ENCODE measurements around the gene MKLN1. TPM values are rescaled to one million over a fixed set of nuclear protein-coding genes. Genes with fewer than 3 reads are reported as not detected.
"Not testable (repeated sequence)": the region's sequence is repeated elsewhere in the genome, so short reads cannot be mapped to it uniquely, and the experiment has no call there.

The MKLN1 gene
- total RNA-seq, 2 donors from 2014 or later: 48.9 to 54.2 TPM

DNA sequence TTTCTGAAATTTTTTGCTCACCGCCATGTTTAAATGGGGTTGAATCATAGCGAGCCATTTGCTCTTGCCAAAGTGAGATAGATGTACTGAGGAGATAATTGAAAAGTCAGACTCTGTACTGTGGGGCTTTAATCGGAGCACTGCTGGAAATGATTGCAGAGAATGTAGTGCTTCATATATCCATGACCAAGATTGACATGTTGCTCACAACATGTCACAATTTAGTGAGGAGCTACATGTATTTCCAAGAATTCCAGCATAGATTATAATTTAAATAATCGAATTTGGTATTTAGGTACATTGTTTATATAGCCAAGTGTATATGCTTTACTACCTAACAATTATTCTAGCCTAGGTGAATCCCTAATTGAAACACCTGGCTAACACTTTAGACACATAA lies 162.2 kb downstream of the MKLN1 start:
- Mint-ChIP-seq H3K27ac (no peak overlapping the region), H3K9me3 (no peaks in the 10 kb centered on the region), H3K36me3 (no peaks in the 10 kb centered on the region)
- no peak for DNase-seq (ENCODE audit: low spot score in 2 of 2)
- no peak for ATAC-seq

DNA sequence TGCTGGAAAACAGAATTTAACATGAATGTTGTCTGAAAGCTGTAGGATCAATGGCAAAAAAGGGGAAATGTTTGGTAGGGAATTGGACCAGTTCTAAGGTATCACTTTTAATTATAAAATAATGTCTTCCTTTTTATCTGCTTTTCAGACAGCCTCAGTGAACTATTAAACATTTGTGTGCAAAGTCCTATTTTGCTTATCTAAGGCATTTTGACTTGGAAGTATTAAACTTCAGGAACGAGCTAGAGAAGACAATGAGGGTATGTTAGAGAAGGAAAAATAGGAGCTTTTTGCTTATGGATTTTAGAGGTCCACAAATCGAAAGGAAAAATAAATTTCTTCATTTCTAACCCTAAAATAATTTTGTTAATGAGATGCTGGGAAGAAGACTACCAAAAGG lies 165.4 kb downstream of the MKLN1 start:
- Mint-ChIP-seq H3K9me3 (no peaks in the 10 kb centered on the region), H3K36me3 (no peaks in the 10 kb centered on the region), H3K27ac (no peak overlapping the region)
- ATAC-seq (no peak), DNase-seq (ENCODE audit: low spot score in 2 of 2) (no peak)

DNA sequence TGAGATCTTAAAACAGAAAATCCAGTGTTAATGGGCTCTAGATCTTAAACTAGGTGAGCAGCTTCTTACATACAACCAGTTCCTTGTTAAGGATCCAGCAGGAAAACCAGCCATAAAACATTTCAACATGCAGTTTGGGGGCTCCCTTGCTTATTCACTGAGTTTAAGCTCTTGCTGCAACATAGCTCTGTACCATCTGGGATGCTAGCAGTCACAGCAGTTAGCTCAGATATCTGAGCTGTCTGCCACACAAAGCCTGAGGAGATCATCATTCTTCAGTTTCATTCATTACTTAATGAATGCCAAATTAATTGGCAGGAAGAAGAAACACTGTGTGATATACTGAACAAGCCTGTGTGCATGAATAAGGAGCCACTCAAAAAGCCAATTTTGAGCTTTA lies 165.9 kb downstream of the MKLN1 start:
- no peak for DNase-seq (ENCODE audit: low spot score in 2 of 2)

DNA sequence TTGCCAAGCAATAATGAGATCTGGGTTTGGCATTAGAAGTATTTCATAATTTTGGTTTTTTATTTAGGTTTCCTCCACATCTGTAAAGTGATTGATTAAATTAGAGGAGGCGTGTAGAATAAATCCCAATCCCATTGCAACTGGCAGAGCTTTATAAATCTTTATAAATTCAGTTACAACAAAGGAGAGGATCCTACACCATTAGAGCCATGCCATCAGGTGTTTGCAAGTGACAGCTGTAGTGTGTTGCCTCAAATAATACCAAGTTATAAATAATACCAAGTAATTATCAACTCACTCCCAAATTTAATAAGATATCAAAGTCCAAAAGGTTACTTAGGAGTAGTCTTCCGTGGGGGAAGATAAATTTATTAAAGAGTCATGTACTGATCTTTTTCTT lies 166.5 kb downstream of the MKLN1 start:
- no peak overlapping the region for H3K27ac Mint-ChIP-seq
- H3K36me3 Mint-ChIP-seq: no peaks in the 10 kb centered on the region
- ATAC-seq: no peak
- no peaks in the 10 kb centered on the region for H3K9me3 Mint-ChIP-seq
- DNase-seq (ENCODE audit: low spot score in 2 of 2): no peak

More for the DNA sequence above, 165.9 kb downstream of the MKLN1 start:
- ATAC-seq: no peak
- Mint-ChIP-seq H3K36me3 (no peaks in the 10 kb centered on the region), H3K27ac (no peak overlapping the region), H3K9me3 (no peaks in the 10 kb centered on the region)

DNA sequence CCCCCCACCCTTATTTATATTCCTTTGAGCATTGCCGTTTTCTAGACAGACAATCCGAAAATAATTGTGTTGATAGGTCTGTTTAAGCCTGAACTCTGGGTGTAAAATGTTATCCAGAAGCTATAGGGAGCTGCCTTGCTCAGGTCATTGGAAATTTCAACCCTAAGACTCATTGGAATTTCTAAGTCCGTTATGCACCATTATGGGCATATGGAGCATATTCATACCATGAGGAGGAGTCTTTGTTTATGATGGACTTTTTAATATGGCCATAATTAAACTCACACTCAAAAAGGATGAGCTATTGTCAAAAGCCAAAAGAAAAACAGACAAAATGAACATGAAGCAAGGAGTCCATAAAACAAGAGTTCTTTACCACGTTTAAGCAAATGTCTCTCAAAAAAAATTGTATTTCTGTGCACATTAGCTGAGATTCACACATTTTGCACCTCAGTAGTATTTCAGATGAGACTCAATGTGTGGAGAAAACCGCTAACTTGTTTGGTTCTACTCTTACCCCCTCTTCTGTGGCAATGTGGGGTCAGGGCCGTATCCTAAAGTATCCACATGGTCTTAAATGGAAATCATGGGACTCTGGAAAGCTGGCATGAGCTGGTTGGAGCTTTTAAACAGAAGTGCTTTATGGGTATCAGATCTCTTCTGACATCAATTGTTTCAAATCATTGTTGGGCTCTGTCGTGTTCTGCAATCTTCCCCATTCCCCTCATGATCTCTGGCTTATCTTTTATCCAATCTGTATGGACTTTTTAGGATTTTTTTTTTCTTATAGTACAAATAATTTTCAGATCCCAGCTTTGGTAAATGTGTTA lies 168.2 kb downstream of the MKLN1 start:
- DNase-seq (ENCODE audit: low spot score in 2 of 2) (no peak), ATAC-seq (no peak)
- Mint-ChIP-seq H3K36me3 (no peaks in the 10 kb centered on the region), H3K9me3 (no peaks in the 10 kb centered on the region), H3K27ac (no peak overlapping the region)

DNA sequence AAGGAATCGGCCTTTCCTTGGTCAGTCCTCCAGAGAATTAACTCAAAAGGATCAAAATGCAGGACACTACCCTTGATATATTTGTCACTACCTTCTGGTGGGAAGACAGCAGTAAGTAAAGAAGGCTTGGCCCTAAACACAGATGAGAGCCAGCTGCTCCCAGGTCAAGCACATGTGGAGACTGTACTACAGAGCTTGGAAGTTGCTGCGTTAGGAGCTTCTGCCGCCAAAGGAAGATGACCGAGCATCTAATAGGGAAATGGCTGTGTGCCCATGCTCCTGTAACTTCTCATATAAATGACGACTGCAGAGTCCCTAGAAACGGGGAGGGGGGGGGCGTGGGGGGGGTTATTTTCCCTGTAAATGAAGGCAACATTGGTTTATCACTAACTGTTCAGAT lies 169.8 kb downstream of the MKLN1 start:
- DNase-seq (ENCODE audit: low spot score in 2 of 2): no peak
- Mint-ChIP-seq H3K36me3 (no peaks in the 10 kb centered on the region), H3K9me3 (no peaks in the 10 kb centered on the region), H3K27ac (no peak overlapping the region)
- ATAC-seq: no peak

GRCh38 chr7:131498237-131498885 lies 170.7 kb downstream of the MKLN1 start:
- ATAC-seq (no peak), DNase-seq (ENCODE audit: low spot score in 2 of 2) (no peak)
- no peak overlapping the region for H3K27ac Mint-ChIP-seq
- no peaks in the 10 kb centered on the region for H3K9me3 Mint-ChIP-seq
- no peaks in the 10 kb centered on the region for H3K36me3 Mint-ChIP-seq

- DNase-seq (ENCODE audit: low spot score in 2 of 2): no peak
- peak in 1 of 2 donors; percentile 60 for ATAC-seq
- Mint-ChIP-seq H3K36me3 (no peaks in the 10 kb centered on the region), H3K27ac (no peak overlapping the region), H3K9me3 (no peaks in the 10 kb centered on the region)
Measured at GRCh38 chr7:131499801-131500200, 172.1 kb downstream of the MKLN1 start.

DNA sequence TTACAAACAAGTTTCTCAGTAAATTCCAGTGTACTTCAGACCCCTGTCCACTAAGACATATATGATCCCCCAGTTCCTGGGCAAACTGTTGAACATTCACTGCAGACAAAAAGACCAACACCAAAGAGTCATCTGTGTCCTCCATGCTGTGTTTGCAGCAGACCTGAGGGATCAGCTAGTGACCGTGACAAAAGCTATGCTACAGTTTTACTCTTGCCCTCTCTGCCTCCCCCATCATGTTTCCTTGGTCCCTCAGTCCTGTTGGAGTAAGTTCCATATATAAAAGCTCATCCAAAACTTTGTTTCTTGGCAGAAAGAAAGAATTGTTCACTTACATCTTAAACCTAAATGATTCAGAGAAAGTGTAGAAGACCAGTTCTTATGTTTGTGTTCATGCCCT lies 172.7 kb downstream of the MKLN1 start:
- H3K9me3 Mint-ChIP-seq: no peaks in the 10 kb centered on the region
- H3K36me3 Mint-ChIP-seq: no peaks in the 10 kb centered on the region
- DNase-seq (ENCODE audit: low spot score in 2 of 2) (no peak), ATAC-seq (no peak)
- no peak overlapping the region for H3K27ac Mint-ChIP-seq

DNA sequence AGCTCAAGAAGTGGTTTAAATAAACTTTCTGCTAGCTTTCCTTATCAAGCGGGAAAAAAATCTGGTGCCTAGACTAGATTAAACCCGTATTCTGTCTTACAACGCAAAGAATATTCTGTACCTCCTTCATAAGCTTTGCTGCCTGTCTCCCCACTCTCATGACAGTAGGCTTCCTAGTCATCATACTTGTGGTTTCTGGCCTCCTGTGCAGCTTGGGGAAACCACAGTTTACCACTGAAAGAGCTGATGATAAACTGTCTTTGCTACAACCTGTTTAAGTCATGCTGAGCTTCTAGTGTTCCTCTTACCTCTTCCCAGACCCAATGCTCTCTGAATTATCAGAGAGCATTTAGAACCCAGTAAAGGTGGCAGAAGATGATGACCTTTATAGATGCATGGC lies 173.7 kb downstream of the MKLN1 start:
- DNase-seq (ENCODE audit: low spot score in 2 of 2) (peak in 1 of 2 donors; percentile 38), ATAC-seq (peak; percentile 93 to 94)
- peak overlapping the region in 1 of 2 donors; percentile 16 for H3K27ac Mint-ChIP-seq
- H3K36me3 Mint-ChIP-seq: no peaks in the 10 kb centered on the region
- H3K9me3 Mint-ChIP-seq: no peaks in the 10 kb centered on the region

- Mint-ChIP-seq H3K9me3 (no peaks in the 10 kb centered on the region), H3K27ac (peak overlapping the region in 1 of 2 donors; percentile 16), H3K36me3 (no peaks in the 10 kb centered on the region)
- DNase-seq (ENCODE audit: low spot score in 2 of 2) (no peak), ATAC-seq (no peak)
Measured at GRCh38 chr7:131501930-131502685, 174.4 kb downstream of the MKLN1 start.

DNA sequence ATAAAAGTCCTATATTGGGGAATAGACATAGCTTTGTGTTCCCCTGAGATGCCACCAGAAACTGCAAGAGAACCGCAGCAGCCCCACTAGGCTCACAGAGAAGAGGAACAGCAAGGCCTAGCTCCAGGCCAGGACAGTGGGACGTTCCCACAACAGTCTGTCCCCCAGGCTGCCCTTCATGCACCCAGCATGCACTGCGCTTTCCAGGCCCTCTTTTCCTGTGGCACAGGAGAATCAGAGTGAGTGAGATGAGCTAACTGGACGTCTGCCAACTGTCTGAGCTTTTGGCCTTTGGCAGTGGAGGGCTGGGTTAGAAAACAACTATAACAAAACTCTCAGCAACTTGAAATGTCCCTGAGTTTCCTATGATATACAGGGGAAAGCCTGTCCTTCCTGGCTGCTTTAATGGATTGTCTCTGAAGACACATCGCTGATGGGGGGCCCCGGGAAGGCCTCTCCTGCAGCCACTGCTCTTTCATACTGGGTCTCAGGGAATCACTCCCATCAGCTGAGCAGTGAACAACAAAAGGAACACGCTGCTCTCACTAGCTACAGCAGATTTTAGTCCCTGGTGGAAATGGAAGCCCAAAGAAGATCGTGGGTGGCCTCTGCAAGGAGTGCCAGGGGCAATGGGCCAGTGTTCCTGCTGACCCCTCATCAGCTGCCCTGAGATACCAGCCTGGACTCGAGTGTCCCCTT lies 175.3 kb downstream of the MKLN1 start:
- ATAC-seq: no peak
- peak overlapping the region in 1 of 2 donors; percentile 28 for H3K27ac Mint-ChIP-seq
- DNase-seq (ENCODE audit: low spot score in 2 of 2): no peak
- H3K36me3 Mint-ChIP-seq: no peaks in the 10 kb centered on the region
- no peaks in the 10 kb centered on the region for H3K9me3 Mint-ChIP-seq

DNA sequence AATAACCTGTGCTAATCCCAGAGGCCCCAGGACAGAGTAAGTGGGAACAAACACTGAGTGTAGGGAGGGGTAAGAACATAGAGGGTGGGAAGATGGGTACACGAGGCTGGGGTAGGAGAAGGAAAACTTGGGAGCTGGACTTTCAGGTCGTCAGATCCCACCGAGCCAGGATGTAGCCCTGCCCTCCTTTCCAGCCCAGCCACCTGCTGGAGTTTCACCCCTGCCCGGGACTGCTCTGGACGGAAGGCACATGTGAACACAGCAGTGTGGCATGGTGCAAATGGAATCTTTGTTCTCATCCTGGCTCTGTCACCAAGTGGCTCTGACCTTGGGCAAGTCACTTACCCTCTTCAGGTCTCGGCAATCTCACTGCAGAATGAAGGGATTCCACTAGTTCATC lies 176.0 kb downstream of the MKLN1 start:
- no peaks in the 10 kb centered on the region for H3K9me3 Mint-ChIP-seq
- DNase-seq (ENCODE audit: low spot score in 2 of 2): no peak
- H3K27ac Mint-ChIP-seq: peak overlapping the region in 1 of 2 donors; percentile 28
- no peaks in the 10 kb centered on the region for H3K36me3 Mint-ChIP-seq
- no peak for ATAC-seq

DNA sequence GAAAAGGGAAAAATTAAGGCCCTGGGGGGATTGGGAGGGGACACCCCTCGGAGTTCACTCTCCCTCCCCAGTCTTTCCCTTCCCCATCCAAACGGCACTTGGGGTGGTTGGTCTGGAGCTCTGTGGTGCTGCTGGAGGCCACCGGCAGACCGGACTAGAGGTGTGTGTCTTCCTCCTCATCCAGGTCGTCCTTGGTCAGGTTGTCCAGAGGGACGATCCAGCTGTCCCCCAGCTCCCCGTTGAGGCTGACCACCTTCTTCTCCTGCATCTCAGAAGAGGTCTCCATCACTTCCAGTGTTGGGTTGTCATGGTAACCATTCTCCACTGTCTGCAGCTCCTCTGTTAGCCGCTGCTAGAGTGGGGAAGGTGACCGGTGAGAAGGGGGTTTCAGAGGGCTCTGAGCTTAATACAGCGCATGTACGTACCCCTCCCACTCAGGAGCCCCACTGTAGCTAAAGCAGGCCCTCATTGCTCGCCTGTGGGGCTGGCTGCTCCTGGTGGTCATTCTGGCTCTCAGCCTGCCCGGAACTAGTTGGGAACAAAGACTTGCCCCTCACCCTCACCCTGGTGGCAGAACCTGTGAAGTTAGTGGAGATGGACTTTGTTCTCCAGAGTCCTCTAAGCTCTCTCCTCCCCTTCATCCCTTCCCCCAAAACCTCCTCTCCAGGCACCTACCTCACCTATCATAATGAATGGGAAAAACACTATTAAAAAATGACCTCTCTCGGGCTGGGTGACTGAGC lies 176.7 kb downstream of the MKLN1 start:
- Mint-ChIP-seq H3K27ac (peak overlapping the region in 1 of 2 donors; percentile 22), H3K9me3 (no peaks in the 10 kb centered on the region), H3K36me3 (no peaks in the 10 kb centered on the region)
- DNase-seq (ENCODE audit: low spot score in 2 of 2) (no peak), ATAC-seq (no peak)

DNA sequence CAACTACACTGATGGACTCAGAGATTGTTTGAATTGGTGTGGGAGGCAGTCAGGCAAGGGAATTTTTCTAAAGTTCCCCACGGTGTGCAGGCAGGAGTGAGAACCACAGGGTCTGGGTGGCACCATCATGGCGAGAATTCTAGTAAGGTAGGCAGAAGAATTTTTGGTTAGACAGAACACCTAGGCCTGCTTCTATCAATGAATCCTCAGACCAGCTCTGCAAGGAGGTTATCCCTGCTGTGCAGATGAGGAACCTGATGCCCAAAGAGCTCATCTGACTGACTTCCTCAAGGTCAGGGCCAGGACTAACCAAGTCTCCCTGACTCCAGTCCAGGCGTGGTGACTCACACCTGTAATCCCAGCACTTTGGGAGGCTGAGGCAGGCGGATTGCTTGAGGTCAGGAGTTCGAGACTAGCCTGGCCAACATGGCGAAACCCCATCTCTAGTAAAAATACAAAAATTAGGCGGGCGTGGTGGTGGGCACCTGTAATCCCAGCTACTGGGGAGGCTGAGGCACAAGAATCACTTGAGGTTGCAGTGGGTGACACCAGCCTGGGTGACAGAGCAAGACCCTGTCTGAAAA lies 177.5 kb downstream of the MKLN1 start:
- DNase-seq (ENCODE audit: low spot score in 2 of 2); H3K36me3 Mint-ChIP-seq; H3K9me3 Mint-ChIP-seq; ATAC-seq: not testable (repeated sequence)
- H3K27ac Mint-ChIP-seq: peak overlapping the region in 1 of 2 donors; percentile 22

Data from activated naive CD4-positive, alpha-beta T cell treated with anti-CD3 and anti-CD28 coated beads, Interleukin-2, amount 50 U/mL, for 72 hours (primary cell).